GM10248 (cell line): ENCODE measurements around the gene SYT8.

Experiments
- CTCF ChIA-PET: fragments of 300-600 bp; sonication (Branson Sonifier 250); formaldehyde crosslinking; extraction: SDS; loops from one replicate; lab custom pipeline; 2021; ENCODE audit warnings: antibody characterized with exemption; lab: Yijun Ruan, JAX
- POLR2A ChIA-PET: fragments of 350-650 bp; sonication (Branson Sonifier 250); formaldehyde crosslinking; extraction: SDS; loops from one replicate; lab custom pipeline; 2020; ENCODE audit warnings: antibody characterized with exemption; lab: Yijun Ruan, JAX
- DNase-seq: peaks from one replicate; pipeline ENCODE4 v3.0.0; 2012; ENCODE audit errors: extremely low spot score
- CTCF ChIP-seq: IDR thresholded peaks from 2 replicates; pipeline ENCODE4 v1.5.1; 2012; ENCODE audit warnings: mild to moderate bottlenecking, low read depth; ENCODE audit errors: extremely low read depth, missing control alignments, control extremely low read depth

SYT8 gene

GRCh38 chr11:1866226-1866625 is 31.4 kb downstream of the SYT8 start:
- DNase-seq: no peak
- ChIA-PET POLR2A (no interaction called here), CTCF (interaction anchor here (1.3 to 2.4 kb wide), 4 partner anchors 10 to 160 kb away, joined by 3 to 8 read pairs (median 6); no protein-coding TSS in a partner anchor)
- no peak for TF ChIP-seq CTCF

GRCh38 chr11:1866776-1867175 is 32.0 kb downstream of the SYT8 start:
- CTCF ChIA-PET: interaction anchor here (1.3 to 2.4 kb wide), 4 partner anchors 9 to 161 kb away, joined by 3 to 8 read pairs (median 6); no protein-coding TSS in a partner anchor

GRCh38 chr11:1867381-1867780 is 32.6 kb downstream of the SYT8 start:
- TF ChIP-seq CTCF: no peak
- POLR2A ChIA-PET: no interaction called here
- CTCF ChIA-PET: interaction anchor here (1.4 to 2.4 kb wide), 3 partner anchors 15 to 173 kb away, joined by 3 to 8 read pairs (median 8); no protein-coding TSS in a partner anchor
- DNase-seq: no peak

More at GRCh38 chr11:1866776-1867175, 32.0 kb downstream of the SYT8 start:
- no peak for DNase-seq
- no peak for TF ChIP-seq CTCF
- POLR2A ChIA-PET: no interaction called here

GRCh38 chr11:1868056-1868635 is 33.4 kb downstream of the SYT8 start:
- no peak for DNase-seq
- TF ChIP-seq CTCF: no peak
- POLR2A ChIA-PET: no interaction called here
- CTCF ChIA-PET: interaction anchor here (1.4 to 2.5 kb wide), 2 partner anchors 14 to 174 kb away, joined by 3 to 16 read pairs; no protein-coding TSS in a partner anchor

- no peak for DNase-seq
- ChIA-PET CTCF (interaction anchor here (2.5 to 2.6 kb wide), 2 partner anchors 14 to 33 kb away, joined by 5 to 16 read pairs; no protein-coding TSS in a partner anchor), POLR2A (no interaction called here)
- no peak for TF ChIP-seq CTCF
Measured at GRCh38 chr11:1868636-1869291, 34.0 kb downstream of the SYT8 start.

- no peak for TF ChIP-seq CTCF
- DNase-seq: no peak
- CTCF ChIA-PET: interaction anchor here (2.5 to 2.6 kb wide), 2 partner anchors 13 to 34 kb away, joined by 5 to 16 read pairs; no protein-coding TSS in a partner anchor
- POLR2A ChIA-PET: no interaction called here
Measured at GRCh38 chr11:1869427-1870325, 34.9 kb downstream of the SYT8 start.
